Left forelimb (tissue), 1 donor: ENCODE data around the gene CLSTN2.

ENCODE experiments used
- DNase-seq: peaks from one replicate; pipeline ENCODE4 v3.0.0-alpha.2; 2018; ENCODE audit warnings: low spot score

Gene CLSTN2

DNA sequence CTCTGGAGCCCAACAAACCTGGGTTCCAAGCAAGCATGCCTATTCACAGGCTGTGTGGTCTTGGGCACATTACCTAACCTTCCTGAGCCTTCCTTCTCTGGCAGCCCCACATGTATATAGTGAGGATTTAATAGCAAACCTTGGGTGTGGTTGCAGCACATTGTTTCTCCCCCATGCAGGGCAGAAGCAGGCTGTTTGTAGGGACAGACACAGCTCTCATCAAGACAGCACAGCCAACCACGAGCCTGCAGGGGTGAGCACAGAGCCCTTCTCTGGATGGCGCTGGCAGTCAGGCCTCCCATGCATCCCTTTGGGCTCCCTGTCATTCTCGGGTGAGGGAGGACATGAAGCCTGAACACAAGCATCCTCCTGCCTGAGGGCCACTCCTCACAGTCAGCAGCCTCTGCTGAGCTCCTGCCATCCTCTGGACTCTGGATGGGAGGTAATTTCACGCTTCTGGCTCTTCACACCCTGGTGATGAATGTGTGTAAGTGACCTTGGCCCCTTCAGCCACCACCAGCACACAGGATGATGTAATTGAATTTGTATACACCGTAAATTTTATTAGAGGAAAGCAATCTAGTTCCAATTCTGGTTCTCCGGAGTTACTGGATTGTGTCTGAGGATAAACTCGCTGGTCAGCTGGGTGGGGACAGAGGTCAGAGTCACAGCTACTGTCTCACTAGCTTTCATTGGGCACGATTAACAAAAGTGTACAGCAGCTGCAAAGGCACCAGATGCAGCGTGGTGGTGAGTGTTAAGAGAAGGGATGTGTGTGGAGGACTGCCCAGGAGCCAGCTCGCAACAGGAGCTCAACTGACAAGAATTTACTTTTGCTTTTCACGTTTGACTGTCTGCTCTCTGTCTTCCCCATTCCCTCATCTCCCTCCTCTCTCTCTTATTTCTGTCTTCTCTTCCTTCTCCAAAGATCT is 118.1 kb downstream of the CLSTN2 start:
- DNase-seq = no peak

DNA sequence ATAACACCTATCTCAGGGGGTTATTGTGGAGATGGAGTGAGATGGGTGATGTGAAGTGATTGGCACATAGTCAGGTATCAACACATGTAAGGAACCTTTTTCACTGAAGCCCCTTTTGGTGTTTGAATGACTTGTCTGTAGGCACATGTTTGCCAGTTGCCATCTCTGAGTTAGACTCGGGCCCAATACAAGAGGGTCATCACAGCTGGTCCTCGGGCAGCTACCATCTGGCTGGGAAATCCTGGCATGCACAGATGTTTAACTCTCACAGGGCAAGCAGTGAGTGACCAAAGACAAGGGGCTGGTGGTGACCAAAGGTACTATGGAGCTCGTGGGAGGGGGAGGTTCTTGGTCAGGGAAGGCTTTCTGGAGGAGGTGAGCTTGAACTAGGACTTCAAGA is 118.8 kb downstream of the CLSTN2 start:
- DNase-seq = no peak

- no peak for DNase-seq
Observed at GRCh38 chr3:140055092-140055791, 120.3 kb downstream of the CLSTN2 start.

GRCh38 chr3:140056047-140056446 is 121.1 kb downstream of the CLSTN2 start:
- DNase-seq = no peak

DNA sequence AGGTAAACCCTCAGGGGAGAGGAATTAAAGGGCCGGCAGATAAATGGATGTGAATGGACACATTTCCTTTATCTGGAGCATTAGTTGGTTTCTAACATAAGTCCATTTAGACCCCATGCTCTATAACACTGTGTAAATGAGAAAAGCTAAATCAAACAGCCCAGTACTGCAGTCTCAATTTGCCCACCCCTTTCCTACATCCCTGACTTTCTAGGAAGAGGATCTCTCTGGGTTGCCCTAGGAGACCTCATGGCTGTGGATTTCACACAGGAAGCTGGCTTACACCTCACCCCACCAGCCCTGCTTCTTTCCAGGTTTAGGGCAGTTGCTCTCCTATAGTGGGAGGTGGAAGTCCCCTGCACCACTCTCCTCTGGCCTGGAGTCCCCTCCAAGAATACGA is 126.2 kb downstream of the CLSTN2 start:
- DNase-seq = no peak

DNA sequence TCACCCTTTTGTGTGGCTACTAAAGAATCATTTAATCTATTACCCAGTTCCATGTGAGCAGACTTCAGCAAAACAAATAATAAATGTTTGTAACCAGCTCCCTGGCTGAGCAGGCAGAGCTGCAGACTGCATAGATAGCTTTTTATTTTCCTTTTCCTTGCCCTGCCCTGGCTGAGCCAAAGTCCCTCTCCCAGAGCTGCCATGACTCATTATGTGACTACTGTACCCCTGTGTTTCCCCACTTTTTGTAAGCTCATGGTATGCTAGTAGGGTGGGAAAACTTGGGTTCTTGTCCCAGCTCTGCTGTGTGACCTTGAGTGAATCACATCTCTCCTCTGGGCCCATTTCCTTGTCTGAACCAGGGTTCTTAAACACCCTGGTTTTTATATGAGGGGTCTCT is 127.5 kb downstream of the CLSTN2 start:
- DNase-seq = no peak

GRCh38 chr3:140067487-140067886 is 132.5 kb downstream of the CLSTN2 start:
- no peak for DNase-seq

DNA sequence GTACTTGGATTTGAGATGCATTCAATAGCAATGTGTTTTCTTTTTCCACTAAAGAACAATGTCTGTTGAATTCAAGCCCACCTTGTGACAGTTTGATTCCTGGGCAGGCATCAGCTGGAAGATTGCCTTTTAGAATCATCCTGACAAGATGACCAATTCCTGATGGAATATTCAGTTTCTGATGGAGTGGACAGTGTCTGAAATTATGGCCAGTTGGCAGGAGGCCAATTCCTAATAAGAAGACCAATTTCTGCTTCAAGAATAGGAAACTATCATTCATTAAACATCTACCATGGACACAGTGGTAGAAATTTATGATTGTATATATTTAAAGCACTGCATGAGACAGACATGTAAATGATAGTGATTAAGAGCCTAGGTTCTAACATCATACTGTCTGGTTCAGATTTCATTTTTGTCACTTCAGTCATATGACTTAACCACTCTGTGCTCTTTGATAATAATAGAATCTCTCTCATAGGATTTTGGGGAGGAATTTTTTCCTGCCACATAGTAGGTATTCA is 133.6 kb downstream of the CLSTN2 start:
- DNase-seq = no peak

DNA sequence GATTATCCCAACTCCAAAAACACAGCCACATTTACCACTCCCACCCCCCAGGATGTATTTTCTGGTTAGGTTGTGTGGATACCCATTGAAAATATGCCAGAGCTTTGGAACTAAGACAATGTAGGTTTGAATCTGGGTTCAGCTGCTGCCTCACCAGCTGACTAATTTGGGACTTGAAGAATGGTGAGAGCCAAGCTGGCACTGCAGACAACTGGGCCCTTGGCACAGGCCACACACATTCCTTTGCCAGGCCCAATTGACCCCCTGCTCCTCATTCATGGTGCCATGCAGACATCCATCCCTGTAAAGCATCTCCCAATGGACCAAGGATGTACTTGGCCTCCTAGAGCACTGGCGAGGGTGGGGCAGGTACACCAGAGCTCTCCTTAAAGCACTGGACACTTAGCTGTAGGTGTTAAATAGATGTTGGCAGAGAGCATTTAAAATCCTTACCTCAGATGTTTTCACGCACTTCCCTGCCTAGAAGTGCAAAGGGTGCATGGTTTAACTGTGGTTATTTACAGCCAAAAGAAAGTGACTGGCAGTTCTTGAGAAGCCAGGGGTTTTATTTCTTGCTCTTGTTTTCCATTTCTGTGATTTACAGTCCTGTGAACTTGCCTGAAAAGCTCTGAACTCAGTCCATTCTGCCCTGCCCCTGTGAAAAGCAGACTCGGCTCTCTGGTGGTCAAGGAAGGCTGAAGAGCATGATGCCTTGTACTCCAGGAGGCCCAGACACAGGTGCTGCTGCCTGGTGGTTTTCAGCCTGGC is 138.5 kb downstream of the CLSTN2 start:
- no peak for DNase-seq

GRCh38 chr3:140076552-140076951 is 141.6 kb downstream of the CLSTN2 start:
- DNase-seq = no peak

DNA sequence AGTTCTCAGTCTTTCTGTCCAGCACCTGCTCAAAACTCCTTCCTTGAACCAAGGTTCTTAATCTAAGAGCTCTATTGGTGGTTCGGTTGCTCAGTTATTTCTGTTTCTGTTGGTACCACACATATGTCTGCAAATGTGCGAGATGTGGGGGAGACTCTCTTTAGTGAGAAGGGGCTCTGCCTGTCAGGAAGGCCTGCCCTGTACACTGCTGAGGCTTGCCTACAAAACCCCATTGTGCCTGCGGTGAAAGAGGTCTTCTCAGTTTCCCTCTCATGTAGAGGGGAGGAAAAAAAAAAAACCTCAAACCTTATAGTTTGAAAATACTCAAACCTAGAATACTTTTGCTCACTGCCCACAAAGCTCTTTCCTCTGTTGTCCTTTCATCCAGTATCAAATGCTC is 142.4 kb downstream of the CLSTN2 start:
- DNase-seq = no peak

DNA sequence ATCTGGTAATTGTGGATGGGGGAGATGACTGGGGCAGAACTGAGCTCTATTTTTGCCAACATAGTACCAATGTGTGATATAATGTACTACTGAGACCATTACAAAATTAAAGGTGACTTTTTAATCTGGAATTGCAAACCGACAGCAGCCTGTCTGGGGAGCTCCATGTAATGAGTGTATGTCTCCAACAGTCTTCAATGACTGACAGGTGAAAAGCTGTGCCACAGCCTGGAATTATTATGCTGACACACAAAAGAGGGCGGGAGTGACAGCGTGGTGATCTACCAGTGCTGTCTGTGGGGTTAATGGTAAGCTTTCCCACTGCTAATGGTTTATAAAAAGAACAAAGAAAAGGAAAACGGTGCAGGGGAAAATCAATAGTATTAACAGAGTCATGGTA is 143.4 kb downstream of the CLSTN2 start:
- DNase-seq = no peak

GRCh38 chr3:140078940-140079339 is 144.0 kb downstream of the CLSTN2 start:
- no peak for DNase-seq

DNA sequence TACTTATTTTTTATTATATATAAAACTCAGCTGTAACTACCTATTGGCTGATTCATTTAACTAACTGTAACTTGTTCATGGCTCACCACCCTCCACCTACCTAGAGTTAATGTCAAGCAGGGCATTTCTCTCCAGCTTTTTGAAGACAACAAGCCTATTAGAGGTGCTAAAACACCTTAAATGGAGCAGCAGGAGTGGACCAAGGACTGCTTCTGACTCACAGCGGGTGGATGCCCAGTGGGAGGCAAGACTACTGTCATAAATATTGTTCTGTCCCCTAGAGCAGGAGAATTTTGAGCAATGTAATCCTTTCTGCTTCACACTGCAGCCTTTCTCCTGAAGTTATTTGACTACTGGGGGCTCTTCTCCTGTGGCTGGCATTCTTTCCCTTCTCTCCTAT is 146.9 kb downstream of the CLSTN2 start:
- DNase-seq = no peak

DNA sequence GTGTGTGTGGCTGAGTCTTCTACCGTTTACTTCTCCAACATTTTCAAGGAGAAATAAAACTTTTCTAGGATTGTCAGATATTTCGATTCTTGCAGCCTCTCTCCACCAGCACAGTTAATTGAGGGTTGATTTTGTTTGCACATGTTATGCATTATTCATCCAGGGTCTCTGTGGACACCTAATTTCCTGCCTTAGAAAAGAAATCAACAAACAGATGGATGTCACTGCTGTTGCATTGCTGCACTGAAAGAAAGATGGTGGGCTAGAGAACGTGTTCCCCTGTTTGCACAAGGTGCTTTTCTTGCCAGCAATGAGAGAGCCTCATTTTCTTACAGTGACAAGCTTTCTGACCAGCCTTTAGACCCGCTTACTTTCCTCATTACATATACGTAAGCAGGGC is 150.0 kb downstream of the CLSTN2 start:
- no peak for DNase-seq

DNA sequence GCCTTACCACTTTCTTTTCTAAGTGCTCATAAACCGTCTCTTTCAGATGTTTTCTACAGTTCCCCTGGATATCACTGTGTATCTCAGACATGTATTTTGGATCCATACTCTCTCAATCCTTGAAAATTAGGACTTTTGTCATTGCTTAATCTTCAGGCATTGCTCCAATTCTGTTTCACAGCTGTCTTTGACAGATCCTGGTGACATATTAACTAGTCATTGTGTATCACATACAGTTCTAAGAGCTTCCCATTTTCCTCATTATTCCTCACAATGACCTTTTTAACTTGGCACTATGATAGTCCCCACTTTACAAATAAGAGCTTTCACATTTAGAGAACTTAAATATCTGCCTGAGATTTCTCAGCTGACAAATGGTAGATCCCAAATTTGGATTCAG is 151.7 kb downstream of the CLSTN2 start:
- DNase-seq = no peak

DNA sequence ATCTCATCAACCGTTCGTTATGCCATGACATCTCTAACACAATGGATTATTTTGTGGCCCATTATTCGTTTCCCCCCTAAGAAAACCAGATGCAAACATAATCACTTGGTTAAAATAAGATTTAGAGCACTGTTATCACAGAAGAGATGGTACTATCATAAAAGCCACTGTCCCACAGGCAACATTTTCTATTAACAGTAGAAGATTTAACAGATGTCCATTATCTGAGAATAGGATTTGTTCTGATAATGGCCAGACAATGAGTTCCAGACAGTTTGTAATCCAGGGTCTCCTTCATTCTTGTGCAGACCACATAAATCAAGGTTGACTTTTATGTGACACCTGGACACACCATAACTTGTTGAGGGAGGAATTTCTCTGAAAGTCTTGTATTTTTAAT is 153.1 kb downstream of the CLSTN2 start:
- DNase-seq = no peak

- no peak for DNase-seq
Observed at GRCh38 chr3:140088513-140088912, 153.5 kb downstream of the CLSTN2 start.

GRCh38 chr3:140089403-140090072 is 154.6 kb downstream of the CLSTN2 start:
- no peak for DNase-seq

DNA sequence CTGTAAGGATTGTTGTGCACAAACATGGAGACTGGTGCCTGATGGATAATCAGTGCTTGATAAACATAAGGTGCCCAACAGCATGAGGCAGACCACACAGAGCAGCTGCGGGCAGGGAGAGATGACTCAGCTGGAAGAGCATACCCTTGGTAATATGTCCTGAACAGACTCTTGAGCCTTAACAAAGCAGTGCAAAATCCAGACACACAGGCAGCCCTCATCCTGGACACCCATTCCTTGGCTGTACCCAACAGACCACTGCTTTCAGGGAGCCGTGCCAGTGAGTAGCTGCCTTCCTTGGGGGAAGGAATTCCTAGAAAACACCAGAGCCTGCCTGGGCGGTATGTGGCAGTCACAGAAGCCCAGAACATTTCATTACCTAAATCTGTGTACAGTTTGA is 156.2 kb downstream of the CLSTN2 start:
- DNase-seq = no peak

GRCh38 chr3:140092848-140093536 is 158.0 kb downstream of the CLSTN2 start:
- no peak for DNase-seq
